Naive thymus-derived CD4-positive, alpha-beta T cell (primary cell): Measurements from ENCODE around the gene AGBL5. TPM values are rescaled to one million over a fixed set of nuclear protein-coding genes. Genes with fewer than 3 reads are reported as not detected.

Experiments
- ATAC-seq: fragments of 150-1000 bp; cut with Tn5 transposase; 2 replicates; pipeline ENCODE4 v1.10.0; 2021; ENCODE audit warnings: mild to moderate bottlenecking, moderate library complexity
- CTCF ChIA-PET: fragments of 350-600 bp; sonication (Branson Sonifier 250); formaldehyde crosslinking; loops from one replicate; lab custom pipeline; 2021; ENCODE audit warnings: antibody characterized with exemption; lab: Charles Lee
- POLR2A ChIA-PET: fragments of 350-600 bp; sonication (Branson Sonifier 250); formaldehyde crosslinking; loops from one replicate; lab custom pipeline; 2021; ENCODE audit warnings: antibody characterized with exemption, inconsistent platforms; lab: Charles Lee
- DNase-seq, 9 donors: peaks; one replicate each; pipeline versions ENCODE4 v3.0.0 to v3.0.0-alpha.2; 2020 to 2022; ENCODE audit warnings: mixed read lengths in 1 of 9
- H3K27ac ChIP-seq: one replicate; pipeline ENCODE4 v1.7.0; 2013; ENCODE audit warnings: mild to moderate bottlenecking, low read depth, low read length, moderate library complexity
- H3K27me3 ChIP-seq, 2 donors: one replicate each; pipeline ENCODE4 v1.7.0; 2013; ENCODE audit warnings: low read length in 2 of 2, mild to moderate bottlenecking in 2 of 2, moderate library complexity in 2 of 2; ENCODE audit not compliant: control insufficient read depth in 2 of 2, insufficient read depth in 2 of 2
- H3K36me3 ChIP-seq, 3 experiments: 1 replicate in 2 of 3; 2 replicates in 1 of 3; pipeline ENCODE4 v1.7.0; 2013; ENCODE audit warnings: low read length in 3 of 3, mild to moderate bottlenecking in 3 of 3, moderate library complexity in 1 of 3; ENCODE audit not compliant: insufficient read depth in 3 of 3, control insufficient read depth in 2 of 3
- H3K4me1 ChIP-seq, 2 donors: one replicate each; pipeline ENCODE4 v1.7.0; 2013; ENCODE audit warnings: low read length in 2 of 2, mild to moderate bottlenecking in 2 of 2, moderate library complexity in 1 of 2; ENCODE audit not compliant: control insufficient read depth in 2 of 2, insufficient read depth in 2 of 2
- H3K4me3 ChIP-seq: 2 replicates; pipeline ENCODE4 v1.7.0; 2013; ENCODE audit warnings: mild to moderate bottlenecking, low read length
- H3K9me3 ChIP-seq, 3 experiments: 1 replicate in 2 of 3; 2 replicates in 1 of 3; pipeline ENCODE4 v1.7.0; 2013; ENCODE audit warnings: low read length in 3 of 3; ENCODE audit not compliant: control insufficient read depth in 2 of 3
- H3K27ac Mint-ChIP-seq, 9 donors: one replicate each; pipeline ENCODE4 v1.8.0; 2020 to 2022; ENCODE audit warnings: mixed read lengths in 9 of 9, mild to moderate bottlenecking in 8 of 9, moderate library complexity in 5 of 9, inconsistent platforms in 2 of 9
- H3K27me3 Mint-ChIP-seq, 5 donors: one replicate each; pipeline ENCODE4 v1.8.0; 2021 to 2022; ENCODE audit warnings: mixed read lengths in 5 of 5, mild to moderate bottlenecking in 1 of 5
- H3K36me3 Mint-ChIP-seq, 5 donors: one replicate each; pipeline ENCODE4 v1.8.0; 2020 to 2022; ENCODE audit warnings: mixed read lengths in 5 of 5, mild to moderate bottlenecking in 3 of 5, inconsistent platforms in 1 of 5
- H3K4me1 Mint-ChIP-seq, 7 donors: one replicate each; pipeline ENCODE4 v1.8.0; 2020 to 2022; ENCODE audit warnings: mixed read lengths in 7 of 7, mild to moderate bottlenecking in 3 of 7, inconsistent platforms in 1 of 7
- H3K4me3 Mint-ChIP-seq, 10 donors: one replicate each; pipeline ENCODE4 v1.8.0; 2020 to 2022; ENCODE audit warnings: mild to moderate bottlenecking in 10 of 10, mixed read lengths in 10 of 10, moderate library complexity in 6 of 10, inconsistent platforms in 2 of 10
- H3K9me3 Mint-ChIP-seq, 11 donors: one replicate each; pipeline ENCODE4 v1.8.0; 2020 to 2022; ENCODE audit warnings: mixed read lengths in 11 of 11, mild to moderate bottlenecking in 4 of 11, inconsistent platforms in 1 of 11, moderate library complexity in 1 of 11
- intact Hi-C, 2 donors: fragments of 100-400 bp; cut with micrococcal nuclease; formaldehyde crosslinking; loops; one replicate each; pipeline ENCODE4 v1.15.1; 2023
- polyA plus RNA-seq, 2 donors: library from polyadenylated mRNA; unstranded; fragments of 300-500 nt; fragmentation: Illumina TruSeq; gene quantifications; one replicate each; pipeline ENCODE4 v1.2.3, GENCODE V29; 2021
- total RNA-seq, 6 experiments: library from RNA in 5 of 6; stranded (reverse) in 5 of 6; gene quantifications; 1 replicate in 5 of 6; 2 replicates in 1 of 6; pipeline ENCODE4 v1.2.3 and lab custom pipeline; 2021 to 2026

Gene AGBL5
- total and polyA plus RNA-seq, 7 experiments from 2014 or later, result 7.6 to 15.7 (median 12.2) TPM

DNA sequence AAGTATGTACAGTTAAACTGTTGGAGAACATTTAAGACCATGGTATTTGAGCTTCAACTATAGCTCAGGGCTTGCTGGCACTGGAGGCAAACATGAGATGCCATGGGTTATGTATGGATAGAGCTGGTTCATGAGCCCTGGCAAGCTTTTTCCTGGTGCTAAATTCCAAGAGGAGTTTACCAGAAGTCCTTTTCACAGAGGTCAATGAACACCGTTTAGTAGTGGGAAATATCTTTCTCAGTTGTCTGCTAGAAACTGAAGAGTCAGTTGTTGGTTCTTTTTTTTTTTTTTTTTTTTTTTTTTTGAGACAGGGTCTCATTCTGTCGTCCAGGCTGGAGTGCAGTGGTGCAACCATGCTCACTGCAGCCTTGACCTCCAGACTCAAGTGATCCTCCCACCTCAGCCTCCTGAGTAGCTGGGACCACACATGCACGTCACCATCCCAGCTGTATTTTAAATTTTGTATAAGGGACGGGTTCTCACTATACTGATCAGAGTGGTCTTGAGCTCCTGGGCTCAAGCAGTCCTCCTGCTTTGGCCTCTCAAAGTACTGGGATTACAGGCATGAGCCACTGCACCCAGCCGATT is 36.4 kb downstream of the AGBL5 start:
- H3K9me3 Mint-ChIP-seq, result no peaks in the 10 kb centered on the region
- H3K27ac Mint-ChIP-seq, result no peak overlapping the region
- H3K4me3 Mint-ChIP-seq, result peak overlapping the region; percentile 19 to 91 (median 61)
- H3K27me3 Mint-ChIP-seq, result no peaks in the 10 kb centered on the region
- ChIA-PET POLR2A (interaction anchor here (0.5 to 12.0 kb wide), 9 partner anchors 9 to 1656 kb away, joined by 3 to 134 read pairs (median 3); partner anchors contain the start of genes AGBL5, OST4 and PREB), CTCF (interaction anchor here (1.3 to 1.8 kb wide), 5 partner anchors 14 to 191 kb away, joined by 3 to 6 read pairs (median 5); partner anchors contain the start of gene AGBL5)
- no peaks in the 10 kb centered on the region for H3K27me3 ChIP-seq
- no peaks in the 10 kb centered on the region for H3K36me3 Mint-ChIP-seq
- no peak overlapping the region for H3K4me3 ChIP-seq
- no peaks in the 10 kb centered on the region for H3K36me3 ChIP-seq
- intact Hi-C loops, result loop anchor here (5.0 to 10.0 kb wide), 3 partner anchors 174 to 397 kb away; partner anchors contain the start of genes CENPA (in 1 of the 2), IFT172 (in 1 of the 2) and SLC30A3 (in 1 of the 2)
- no peaks in the 10 kb centered on the region for H3K9me3 ChIP-seq
- no peak for DNase-seq
- peaks cover 7 to 44% (median 22%) of the 10 kb centered on the region in 7 donors for H3K4me1 Mint-ChIP-seq
- peaks cover 6 to 12% of the 10 kb centered on the region in 2 donors for H3K4me1 ChIP-seq
- ATAC-seq, result no peak
- no peak overlapping the region for H3K27ac ChIP-seq

DNA sequence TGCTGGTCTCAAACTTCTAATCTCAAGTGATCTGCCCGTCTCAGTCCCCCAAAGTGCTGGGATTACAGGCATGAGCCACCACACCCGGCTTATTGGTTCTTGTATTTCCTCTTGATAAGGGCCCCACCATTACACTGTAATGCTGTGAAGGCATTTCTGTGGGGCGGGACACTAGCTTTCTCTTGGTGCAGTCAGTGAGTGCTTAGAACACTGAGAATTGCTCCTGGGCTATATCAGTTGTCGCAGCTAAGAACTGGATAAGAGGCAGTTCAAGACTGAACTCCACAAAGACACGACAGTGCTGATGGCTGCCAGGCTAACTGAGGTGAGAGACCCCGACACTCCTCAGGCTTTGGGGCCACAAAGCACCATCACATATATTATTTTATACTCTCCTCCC is 37.2 kb downstream of the AGBL5 start:
- peak overlapping the region in 3 of 10 donors; percentile 9 to 38 (median 30) for H3K4me3 Mint-ChIP-seq

DNA sequence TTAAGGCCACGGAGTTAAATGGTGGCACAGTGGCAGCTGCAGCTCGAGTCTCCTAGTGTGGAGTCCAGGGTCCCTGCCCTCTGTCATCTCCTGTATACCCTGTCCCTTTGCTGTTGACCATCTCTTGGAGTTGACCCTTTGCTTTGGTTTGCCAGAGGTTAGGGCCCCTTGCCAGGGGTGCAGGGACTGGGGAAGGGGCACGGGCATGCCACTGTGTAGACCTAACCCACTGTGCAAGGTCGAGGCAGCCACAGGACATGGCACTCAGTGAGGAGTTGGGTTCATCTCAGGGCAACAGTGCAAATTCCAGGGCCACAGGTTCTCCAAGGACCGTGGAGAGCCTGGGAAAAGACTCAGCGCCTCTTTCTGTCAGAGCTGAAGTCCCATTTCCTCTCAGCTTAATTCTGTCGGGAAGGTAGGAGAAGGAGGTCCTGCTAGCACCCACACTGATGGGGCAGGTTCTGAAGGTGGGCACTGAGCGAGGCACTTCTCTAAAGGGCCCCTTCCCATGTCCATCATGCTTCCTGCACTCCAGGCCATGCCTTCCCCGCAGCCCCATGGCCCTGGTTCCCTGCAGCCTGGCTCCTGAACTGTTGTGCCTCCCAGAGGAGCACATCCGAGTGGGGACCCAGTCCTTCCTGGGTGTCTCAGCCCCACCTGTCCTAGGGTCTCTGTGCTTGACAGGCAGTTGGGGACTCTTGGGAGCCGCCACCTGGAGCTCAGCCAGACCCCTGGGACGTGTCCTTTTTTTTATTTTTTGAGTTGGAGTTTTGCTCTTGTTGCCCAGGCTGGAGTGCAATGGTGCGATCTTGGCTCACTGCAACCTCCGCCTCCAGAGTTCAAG is 37.9 kb downstream of the AGBL5 start:
- H3K4me3 Mint-ChIP-seq, result peak overlapping the region in 2 of 10 donors; percentile 19 to 46
- ATAC-seq, result no peak
- no peaks in the 10 kb centered on the region for H3K36me3 ChIP-seq
- CTCF ChIA-PET, result interaction anchor here (0.7 to 1.8 kb wide), 2 partner anchors 190 to 1817 kb away, joined by 4 to 5 read pairs; no protein-coding TSS in a partner anchor
- H3K27me3 Mint-ChIP-seq, result no peaks in the 10 kb centered on the region
- intact Hi-C loops, result loop anchor here (5.0 to 10.0 kb wide), 3 partner anchors 173 to 395 kb away; partner anchors contain the start of genes CENPA (in 1 of the 2), IFT172 (in 1 of the 2) and SLC30A3 (in 1 of the 2)
- no peaks in the 10 kb centered on the region for H3K36me3 Mint-ChIP-seq
- POLR2A ChIA-PET, result interaction anchor here (11.1 to 12.0 kb wide), 2 partner anchors 16 to 35 kb away, joined by 106 to 134 read pairs; partner anchors contain the start of genes AGBL5 and OST4
- no peak overlapping the region for H3K27ac ChIP-seq
- no peak for DNase-seq
- H3K4me1 ChIP-seq, result peaks cover 6 to 12% of the 10 kb centered on the region in 2 donors
- H3K27me3 ChIP-seq, result no peaks in the 10 kb centered on the region
- no peaks in the 10 kb centered on the region for H3K9me3 Mint-ChIP-seq
- no peaks in the 10 kb centered on the region for H3K9me3 ChIP-seq
- no peak overlapping the region for H3K4me3 ChIP-seq
- H3K27ac Mint-ChIP-seq, result peak overlapping the region in 1 of 9 donors; percentile 11
- H3K4me1 Mint-ChIP-seq, result peaks cover 7 to 39% (median 22%) of the 10 kb centered on the region in 7 donors

More for the DNA sequence above, 37.2 kb downstream of the AGBL5 start:
- ATAC-seq (no peak), DNase-seq (no peak)
- ChIA-PET CTCF (interaction anchor here (1.3 to 1.8 kb wide), 2 partner anchors 127 to 191 kb away, joined by 4 to 5 read pairs; no protein-coding TSS in a partner anchor), POLR2A (interaction anchor here (1.3 to 12.0 kb wide), 3 partner anchors 16 to 45 kb away, joined by 4 to 134 read pairs (median 106); partner anchors contain the start of genes AGBL5, OST4 and PREB)
- H3K27me3 Mint-ChIP-seq, result no peaks in the 10 kb centered on the region
- Histone ChIP-seq H3K4me1 (peaks cover 6 to 12% of the 10 kb centered on the region in 2 donors), H3K36me3 (no peaks in the 10 kb centered on the region), H3K27me3 (no peaks in the 10 kb centered on the region), H3K9me3 (no peaks in the 10 kb centered on the region), H3K27ac (no peak overlapping the region), H3K4me3 (no peak overlapping the region)
- H3K36me3 Mint-ChIP-seq, result no peaks in the 10 kb centered on the region
- H3K9me3 Mint-ChIP-seq, result no peaks in the 10 kb centered on the region
- intact Hi-C loops, result loop anchor here (5.0 to 10.0 kb wide), 3 partner anchors 174 to 396 kb away; partner anchors contain the start of genes CENPA (in 1 of the 2), IFT172 (in 1 of the 2) and SLC30A3 (in 1 of the 2)
- peaks cover 7 to 42% (median 22%) of the 10 kb centered on the region in 7 donors for H3K4me1 Mint-ChIP-seq
- peak overlapping the region in 1 of 9 donors; percentile 14 for H3K27ac Mint-ChIP-seq

DNA sequence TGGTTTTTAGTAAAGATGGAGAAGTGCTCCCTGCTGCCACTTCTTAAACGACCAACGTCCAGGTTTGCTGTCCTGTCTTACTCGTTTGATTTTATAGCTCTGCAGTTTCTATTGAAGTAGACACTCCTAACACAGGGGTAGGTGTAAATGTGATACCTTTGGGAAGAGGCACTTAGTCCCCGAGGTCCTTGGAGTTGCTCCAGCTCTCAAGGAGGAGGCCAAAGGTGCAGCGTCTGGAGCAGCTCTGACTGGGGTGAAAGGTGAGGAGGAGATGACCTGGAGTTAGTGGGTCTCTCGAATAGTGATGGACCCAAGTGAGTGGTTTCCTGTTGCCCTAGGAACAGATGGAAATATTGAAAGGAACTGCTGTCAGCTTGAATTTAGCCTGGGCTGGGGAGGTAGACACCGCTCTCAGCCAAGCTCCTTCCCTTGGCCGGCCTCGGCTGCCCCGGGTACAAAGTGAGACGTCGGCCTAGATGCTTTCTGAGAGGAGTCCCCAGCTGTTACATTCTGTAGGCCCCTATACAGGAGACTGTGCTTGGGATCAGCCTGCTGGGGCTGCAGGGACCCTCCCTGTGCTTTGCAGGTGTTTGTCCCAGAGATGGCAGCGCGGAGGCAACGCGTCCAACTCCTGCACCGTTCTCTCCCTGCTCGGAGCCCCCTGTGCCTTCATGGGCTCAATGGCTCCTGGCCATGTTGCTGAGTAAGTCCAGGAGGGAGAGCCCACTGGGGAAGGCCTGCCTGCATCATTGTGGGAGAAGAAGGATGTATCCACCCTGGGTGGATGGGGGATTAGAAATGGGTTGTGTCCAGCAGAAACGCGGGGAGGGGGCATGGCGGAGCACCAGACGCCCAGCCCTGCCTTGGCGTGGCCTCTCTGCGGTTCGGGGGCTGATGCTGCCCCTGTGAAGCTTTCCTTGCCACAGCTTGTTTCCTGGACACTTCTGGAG is 40.6 kb downstream of the AGBL5 start:
- intact Hi-C loops, result no loop called here
- ChIA-PET POLR2A (interaction anchor here (0.6 to 12.0 kb wide), 3 partner anchors 11 to 187 kb away, joined by 3 to 106 read pairs (median 4); partner anchors contain the start of gene AGBL5), CTCF (interaction anchor here (0.6 kb wide), 1 partner anchor 212 kb away, joined by 3 read pairs; no protein-coding TSS in a partner anchor)
- H3K27me3 ChIP-seq, result no peaks in the 10 kb centered on the region
- ATAC-seq (no peak), DNase-seq (no peak)
- H3K4me3 ChIP-seq, result no peak overlapping the region
- no peak overlapping the region for H3K27ac ChIP-seq
- H3K9me3 ChIP-seq, result no peaks in the 10 kb centered on the region
- H3K4me1 ChIP-seq, result peaks cover 3 to 7% of the 10 kb centered on the region in 2 donors
- no peaks in the 10 kb centered on the region for H3K36me3 Mint-ChIP-seq
- no peak overlapping the region for H3K27ac Mint-ChIP-seq
- peaks cover 11 to 38% (median 23%) of the 10 kb centered on the region in 7 donors for H3K4me1 Mint-ChIP-seq
- H3K4me3 Mint-ChIP-seq, result no peak overlapping the region
- no peaks in the 10 kb centered on the region for H3K27me3 Mint-ChIP-seq
- H3K9me3 Mint-ChIP-seq, result no peaks in the 10 kb centered on the region
- no peaks in the 10 kb centered on the region for H3K36me3 ChIP-seq

DNA sequence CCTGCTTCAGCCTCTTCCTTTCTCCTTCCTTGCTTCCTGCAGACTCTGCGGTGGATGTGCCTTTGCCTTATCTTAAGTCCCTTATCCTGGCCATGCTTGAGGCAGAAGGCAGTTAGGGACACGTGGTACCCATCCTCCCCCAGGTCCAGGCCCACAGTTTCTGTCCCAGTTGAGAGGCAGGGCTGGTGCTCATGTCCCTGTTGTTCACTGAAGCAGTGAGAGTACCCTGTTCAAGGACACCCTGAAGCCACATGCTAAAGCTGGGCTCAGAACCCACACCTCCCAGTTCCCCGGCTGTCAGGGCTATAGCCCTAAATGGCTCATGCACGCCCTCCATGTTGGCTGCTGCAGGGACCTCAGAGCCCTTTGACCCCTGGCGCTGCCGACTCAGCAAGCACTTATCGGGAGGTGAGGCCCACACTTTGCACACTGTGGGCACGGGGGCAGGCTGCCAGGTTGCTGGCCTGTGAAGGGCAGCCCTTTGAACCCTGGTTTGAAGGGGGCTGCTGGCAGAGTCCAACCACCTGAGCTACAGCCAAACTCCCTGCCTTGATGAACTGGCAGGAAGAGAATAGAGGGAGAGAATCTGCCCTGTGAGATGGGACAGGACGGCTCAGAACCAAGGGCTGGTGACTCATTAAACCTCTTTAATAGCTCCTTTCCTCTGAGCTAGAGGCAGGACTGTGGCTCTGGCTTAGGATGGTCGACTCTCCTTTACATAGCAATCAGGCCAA is 41.4 kb downstream of the AGBL5 start:
- no peaks in the 10 kb centered on the region for H3K36me3 Mint-ChIP-seq
- Histone ChIP-seq H3K27ac (no peak overlapping the region), H3K4me3 (no peak overlapping the region), H3K36me3 (no peaks in the 10 kb centered on the region), H3K9me3 (no peaks in the 10 kb centered on the region), H3K27me3 (no peaks in the 10 kb centered on the region), H3K4me1 (peaks cover 0 to 4% of the 10 kb centered on the region in 2 donors)
- ATAC-seq (no peak), DNase-seq (no peak)
- intact Hi-C loops, result no loop called here
- H3K27me3 Mint-ChIP-seq, result no peaks in the 10 kb centered on the region
- ChIA-PET POLR2A (interaction anchor here (12.0 kb wide), 1 partner anchor 39 kb away, joined by 106 read pairs; the partner anchor contains the start of gene AGBL5), CTCF (interaction anchor here (0.6 kb wide), 1 partner anchor 211 kb away, joined by 3 read pairs; no protein-coding TSS in a partner anchor)
- H3K9me3 Mint-ChIP-seq, result no peaks in the 10 kb centered on the region
- peaks cover 10 to 30% (median 18%) of the 10 kb centered on the region in 7 donors for H3K4me1 Mint-ChIP-seq
- H3K27ac Mint-ChIP-seq, result no peak overlapping the region
- H3K4me3 Mint-ChIP-seq, result no peak overlapping the region
